HG02623 (cell line): ENCODE measurements around the gene C20orf96.
A peak's percentile ranks its signal among the peaks of the same experiment; 100 is the strongest.
"Not testable (repeated sequence)": the region's sequence is repeated elsewhere in the genome, so short reads cannot be mapped to it uniquely, and the experiment has no call there.

Experiments used
- ATAC-seq: cut with Tn5 transposase; IDR thresholded peaks from one replicate; pipeline ENCODE4 v1.9.1; 2021; ENCODE audit warnings: moderate library complexity; ENCODE audit not compliant: unreplicated experiment

C20orf96 gene

DNA sequence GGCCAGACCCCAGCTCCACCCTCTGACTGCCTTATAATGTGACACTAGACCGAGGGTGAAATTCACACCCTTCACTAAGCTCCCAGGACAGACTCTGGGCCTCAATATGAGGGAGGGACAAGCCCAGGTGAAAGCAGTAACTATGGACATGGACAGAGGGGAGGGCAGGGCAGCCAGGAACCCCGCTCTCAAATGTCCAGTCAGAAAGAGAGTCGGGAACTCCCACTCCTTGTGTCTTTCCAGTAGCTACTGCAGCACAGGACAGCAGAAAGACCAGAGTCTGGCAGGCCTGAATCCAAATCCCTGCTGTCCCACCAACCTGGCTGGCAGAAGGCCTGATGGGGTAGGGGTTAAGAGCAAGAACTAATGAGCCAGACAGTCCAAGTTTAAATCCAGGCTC is 6.4 kb downstream of the C20orf96 start:
- no peak for ATAC-seq

DNA sequence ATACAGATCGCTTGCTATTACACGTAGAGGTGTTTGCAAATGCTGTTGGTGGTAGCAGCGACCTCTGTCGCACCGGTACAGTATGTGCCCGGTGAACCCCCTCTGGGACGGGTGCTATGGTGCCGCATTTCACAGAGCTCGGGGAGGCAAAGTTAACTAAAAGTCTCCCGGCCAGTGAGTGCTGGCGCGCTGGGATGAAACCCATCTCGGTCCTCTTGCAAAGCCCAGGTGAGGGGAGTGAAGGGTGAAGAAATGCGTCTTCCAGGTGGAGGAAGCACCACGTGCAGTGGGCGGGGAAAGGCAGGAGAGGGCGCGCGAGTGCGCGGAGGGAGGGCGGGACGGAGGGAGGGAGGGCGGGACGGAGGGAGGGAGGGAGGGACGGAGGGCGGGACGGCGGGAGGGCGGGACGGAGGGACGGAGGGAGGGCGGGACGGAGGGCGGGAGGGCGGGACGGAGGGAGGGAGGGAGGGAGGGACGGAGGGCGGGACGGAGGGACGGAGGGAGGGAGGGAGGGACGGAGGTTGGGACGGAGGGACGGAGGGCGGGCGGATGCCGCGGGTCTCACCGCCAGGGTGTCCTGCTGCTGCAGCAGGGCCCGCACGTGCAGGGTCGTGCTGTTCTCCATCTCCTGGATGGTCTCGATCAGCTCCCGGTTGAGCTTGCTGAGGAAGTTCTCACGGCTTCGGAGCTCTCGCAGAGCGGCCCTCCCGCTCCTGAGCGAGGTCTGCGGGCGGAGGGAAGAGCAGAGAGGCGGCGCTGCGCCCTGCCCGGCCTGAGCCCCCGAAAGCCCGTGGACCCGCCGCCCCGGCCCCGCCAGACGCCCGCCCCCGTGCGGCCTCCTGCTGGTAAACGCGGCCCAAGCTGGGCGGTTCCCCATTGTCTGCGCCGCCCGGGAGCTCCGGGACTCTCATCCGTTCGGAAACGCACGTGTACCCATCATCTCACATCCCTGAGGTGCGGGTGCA is 11.7 kb downstream of the C20orf96 start:
- no peak for ATAC-seq

DNA sequence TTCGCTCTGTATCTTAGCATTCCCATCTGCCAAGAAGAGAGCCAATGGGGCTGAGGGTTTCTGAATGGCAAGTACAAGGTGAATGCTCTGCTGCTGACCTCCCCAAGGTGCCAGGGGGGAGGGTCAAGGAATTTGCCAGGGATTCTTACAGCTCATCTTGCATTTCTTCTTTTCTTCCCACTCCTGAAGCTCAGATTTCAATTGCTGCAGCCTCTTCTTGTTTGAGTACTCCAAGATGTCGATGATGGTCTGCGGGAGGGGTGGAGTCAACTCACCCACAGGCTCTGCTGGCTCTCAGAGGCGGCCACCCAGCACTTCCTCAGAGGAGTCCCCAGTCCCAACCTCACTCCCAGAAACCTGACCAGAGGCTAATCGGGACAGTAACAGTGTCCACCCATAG is 12.4 kb downstream of the C20orf96 start:
- ATAC-seq, result no peak

DNA sequence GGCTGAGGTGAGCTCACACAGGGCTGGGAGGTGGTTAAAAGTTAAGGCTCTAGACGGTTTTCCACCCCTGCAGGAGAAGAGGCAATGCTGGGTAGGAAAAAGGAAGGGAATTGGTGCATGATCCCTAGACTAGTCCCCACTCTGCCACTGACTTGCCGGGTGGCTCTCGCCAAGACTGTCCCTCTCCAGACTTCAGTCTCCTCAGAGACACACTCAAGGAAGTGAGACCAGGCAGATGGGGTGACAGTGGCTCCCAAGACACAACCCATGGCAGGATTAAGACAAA is 13.1 kb downstream of the C20orf96 start:
- ATAC-seq, result no peak

DNA sequence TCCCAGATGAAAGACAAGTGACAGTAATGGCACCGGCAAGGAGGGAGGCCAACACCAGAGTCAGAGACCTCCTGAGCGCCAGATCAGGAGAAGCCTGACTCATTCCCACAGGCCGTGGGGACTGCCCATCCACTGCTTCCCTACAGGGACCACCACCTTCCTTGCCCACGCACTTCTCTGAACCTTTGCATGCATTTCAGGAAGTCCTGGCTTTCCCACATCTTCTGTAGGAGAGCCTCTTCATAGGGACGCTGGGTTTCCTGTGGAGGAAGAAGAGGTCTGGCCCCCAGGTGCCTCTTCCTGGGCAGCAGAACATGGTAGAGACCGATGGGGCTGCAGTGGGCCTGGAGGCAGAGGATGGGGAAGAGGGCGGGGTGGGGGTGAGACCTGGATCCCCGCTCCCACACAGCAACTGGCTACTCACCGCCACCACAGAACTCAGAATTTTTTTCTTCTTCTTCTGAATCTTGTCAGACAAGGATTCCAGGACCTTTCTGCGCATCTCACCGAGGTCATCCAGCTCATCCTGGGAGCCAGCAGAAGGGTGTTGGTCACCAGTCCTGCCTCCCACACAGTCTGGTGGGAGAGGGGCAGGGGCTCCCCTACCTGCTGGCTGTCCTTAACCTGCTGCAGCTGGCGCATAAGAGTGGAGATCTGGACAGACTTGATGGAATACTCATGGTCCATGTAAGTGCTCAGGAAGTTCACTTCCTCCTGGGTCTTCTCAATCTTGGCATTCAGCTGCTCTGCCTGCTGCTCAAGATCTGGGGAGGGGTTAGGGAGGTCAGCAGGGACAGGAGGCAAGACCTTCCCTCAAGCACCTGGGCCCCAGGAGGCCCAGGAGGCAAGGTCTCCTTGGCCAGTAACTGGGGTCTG is 13.7 kb downstream of the C20orf96 start:
- ATAC-seq, result no peak

DNA sequence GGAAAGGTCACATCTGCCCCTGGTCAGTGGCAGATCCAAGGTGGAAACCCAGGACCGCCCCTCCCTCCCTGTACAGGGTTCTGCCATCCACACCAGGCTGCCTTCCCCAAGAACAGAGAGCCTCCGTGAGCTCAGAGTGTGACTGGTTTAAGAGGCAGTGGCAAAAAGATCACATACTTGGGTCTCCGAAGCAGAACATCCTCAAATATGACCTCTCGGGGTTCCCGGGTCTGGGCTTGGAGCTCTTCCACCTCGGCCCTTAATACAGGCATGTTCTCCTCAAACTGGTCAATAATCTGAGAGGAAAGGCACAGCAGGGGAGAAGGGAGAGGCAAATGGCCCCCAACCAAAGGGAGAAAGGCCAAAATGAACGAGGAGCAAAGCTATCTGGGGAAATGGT is 14.8 kb downstream of the C20orf96 start:
- no peak for ATAC-seq

DNA sequence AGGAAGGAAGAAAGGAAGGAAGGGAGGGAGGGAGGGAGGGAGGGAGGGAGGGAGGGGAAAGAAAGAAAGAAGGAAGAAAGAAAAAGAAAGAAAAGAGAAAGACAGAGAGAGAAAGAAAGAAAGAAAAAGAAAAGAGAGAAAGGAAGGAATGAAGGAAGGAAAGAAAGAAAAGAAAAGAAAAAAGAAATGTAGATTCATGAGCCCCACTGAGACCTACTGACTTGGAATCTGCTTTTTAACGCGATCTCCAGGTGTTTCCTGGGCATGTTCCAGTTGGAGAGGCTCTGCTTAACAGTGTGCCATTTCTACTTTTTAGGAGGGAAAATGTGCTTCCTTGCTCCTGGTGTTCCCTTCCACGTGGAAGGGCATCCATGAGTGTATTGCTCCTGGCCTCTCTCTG is 16.7 kb downstream of the C20orf96 start:
- ATAC-seq, result no peak

DNA sequence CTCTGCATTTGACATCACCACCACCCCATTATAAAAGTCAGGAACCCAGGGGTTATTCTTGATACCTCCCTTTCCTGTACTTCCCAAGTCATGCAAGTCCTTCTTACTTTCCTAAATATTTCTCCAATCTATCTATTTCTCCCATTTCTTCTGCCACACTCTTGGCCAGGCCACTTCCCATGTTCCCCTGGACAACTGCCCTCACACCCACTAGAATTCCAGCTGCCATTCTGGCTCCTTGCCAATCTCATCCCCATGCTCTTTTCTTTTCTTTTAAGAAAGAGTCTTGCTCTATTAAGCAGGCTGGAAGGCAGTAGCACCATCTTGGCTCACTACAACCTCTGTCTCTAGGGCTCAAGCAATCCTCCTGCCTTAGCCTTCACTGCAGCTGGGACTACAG is 17.8 kb downstream of the C20orf96 start:
- ATAC-seq, result no peak

DNA sequence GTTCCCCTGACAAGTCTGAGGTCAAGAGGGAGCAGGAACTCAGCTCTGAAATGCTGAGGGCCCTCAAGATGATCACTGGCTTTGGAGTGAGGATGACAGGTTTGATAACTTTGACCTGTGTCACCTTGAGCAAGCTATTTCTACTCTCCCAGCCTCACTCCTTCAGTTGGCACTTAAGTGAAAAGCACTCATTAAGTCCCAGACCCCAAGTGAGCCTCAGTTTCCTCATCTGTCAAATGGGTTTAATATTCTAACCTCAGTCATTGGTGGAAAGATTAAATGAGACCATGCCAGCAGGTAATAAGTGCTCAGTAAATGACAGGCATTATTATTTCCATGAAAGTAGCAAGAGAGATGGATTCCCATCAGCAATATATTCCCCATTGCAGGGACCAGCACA is 19.0 kb downstream of the C20orf96 start:
- ATAC-seq, result no peak

DNA sequence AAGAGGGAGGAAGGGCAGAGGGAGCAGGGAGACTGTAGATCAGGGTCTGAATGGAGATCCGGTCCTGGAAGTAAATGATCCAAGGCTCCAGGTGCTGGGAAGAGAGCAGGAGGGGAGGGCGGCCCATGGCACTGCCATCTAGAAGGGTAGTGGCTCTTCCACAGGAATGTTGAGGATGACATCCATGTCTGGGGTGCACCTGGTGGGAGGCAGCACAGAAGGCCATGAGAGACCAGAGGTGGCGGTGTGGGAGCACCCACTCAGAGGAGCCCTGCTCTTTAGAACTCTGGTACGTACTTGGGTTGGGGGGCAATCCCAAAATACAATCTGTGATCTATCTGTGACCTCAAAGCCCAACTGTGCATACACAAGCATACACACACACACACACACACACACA is 19.5 kb downstream of the C20orf96 start:
- ATAC-seq, result no peak

DNA sequence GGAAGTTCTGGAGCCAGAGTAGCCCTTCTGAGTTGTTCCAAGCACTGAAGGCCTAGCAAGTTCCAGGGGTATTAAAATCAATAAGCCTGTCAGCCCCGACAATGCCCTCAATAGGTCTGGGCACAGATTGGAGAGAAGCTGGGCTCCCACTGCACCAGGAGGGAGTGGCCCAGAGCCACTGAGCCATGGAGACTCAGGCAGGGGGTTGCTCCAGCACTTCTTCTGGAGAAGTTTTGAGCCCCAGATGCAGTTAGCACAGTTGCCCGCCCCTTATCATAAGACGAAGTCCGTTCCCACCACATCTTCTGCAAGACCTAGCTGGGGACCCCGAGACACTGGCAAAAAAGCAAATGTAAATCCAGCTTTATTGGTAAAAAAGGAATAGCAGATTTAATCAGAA is 20.0 kb downstream of the C20orf96 start:
- ATAC-seq, result no peak

DNA sequence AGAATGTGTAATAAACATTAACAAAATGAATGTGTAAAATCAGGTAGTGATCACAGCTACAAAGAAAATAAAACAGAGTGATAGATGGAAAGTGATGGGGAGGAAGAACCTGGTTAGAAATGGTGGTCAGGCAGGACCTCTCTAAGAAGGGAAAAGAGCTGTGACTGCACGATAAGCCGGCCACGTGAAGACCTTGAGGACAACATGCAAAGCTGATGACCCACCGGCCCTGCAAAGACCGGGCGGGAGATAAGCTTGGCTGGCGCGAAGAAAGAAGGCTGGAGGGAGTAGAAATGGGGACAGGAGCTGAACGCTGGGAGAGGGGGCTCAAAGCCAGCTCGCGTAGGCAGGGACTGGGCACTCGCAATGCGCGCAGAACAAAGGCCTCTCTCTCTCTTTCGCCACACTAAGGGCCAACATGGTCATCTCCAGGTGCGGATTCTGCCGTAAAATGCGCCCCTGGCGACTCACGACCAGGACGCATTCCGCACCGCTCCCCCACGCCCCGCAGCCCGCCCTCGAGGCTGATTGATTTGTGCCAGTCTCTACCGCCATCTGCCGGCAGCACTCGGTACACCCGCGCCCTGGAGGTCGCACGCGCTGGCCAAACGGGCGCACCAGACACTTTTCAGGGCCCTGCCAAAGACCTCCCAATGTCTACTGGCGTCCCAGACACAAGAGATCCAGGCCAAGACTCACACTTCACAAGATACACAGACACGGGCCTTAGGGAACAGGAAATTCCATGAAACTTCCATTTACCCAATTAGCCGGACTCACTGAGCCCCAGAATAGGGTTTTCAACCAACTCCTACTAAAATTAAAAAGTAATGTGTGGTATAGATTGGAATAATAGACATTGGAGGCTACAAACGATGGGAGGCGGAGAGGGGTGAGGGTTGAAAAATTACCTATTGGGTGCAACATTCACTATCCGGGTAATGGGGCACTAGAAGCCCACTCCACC is 23.7 kb downstream of the C20orf96 start:
- peak; percentile 85 for ATAC-seq

DNA sequence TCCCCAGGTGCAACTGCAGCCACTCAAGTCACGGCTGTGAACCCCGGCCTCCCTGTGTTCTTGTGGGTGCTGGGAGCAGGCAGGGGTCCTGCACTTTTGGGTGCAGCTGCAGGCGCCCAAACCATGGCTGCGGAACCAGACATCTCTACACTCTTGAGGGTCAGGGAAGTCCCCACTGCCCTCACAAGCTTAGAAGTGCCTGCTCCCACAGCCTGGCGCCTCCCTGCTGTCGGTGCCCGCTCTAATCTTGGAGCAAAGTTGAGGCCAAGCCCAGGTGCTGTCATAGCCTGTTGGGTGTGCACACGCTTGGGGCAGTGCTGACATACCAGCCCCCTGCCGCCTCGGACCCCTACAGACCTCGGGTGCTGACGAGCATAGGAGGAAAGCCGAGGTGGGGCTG is 26.8 kb downstream of the C20orf96 start:
- ATAC-seq, result no peak

DNA sequence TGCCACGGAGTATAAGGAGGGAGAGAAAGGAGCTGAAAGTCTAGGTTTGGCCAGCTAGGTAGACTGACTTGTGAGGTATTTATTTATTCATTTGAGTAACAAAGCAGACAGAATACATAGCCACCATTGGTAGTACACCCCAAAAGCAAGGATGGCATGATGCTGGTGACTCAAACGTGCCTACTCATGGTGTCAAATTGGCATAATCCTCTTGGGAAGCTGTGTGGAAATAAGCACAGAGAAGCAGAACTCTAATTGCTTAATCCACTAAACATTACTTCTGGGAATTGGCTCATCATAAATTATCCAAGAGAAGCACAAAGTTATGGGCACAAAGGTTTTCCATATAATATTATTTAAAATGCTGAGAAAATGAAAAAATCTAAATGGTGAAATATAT is 30.6 kb downstream of the C20orf96 start:
- no peak for ATAC-seq

DNA sequence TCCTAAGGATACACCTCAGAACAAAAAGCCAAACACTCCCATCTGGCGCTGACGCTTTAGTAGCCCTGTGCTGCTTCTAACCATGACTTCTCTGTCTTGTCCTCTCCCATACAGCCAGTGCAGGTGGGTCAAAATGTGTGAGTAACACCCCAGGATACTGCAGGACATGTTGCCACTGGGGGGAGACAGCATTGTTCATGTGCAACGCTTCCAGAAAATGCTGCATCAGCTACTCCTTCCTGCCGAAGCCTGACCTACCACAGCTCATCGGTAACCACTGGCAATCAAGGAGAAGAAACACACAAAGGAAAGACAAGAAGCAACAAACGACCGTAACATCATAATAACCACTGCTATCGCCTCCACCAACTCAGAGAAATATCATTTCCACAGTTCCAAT is 31.6 kb downstream of the C20orf96 start:
- ATAC-seq, result no peak

DNA sequence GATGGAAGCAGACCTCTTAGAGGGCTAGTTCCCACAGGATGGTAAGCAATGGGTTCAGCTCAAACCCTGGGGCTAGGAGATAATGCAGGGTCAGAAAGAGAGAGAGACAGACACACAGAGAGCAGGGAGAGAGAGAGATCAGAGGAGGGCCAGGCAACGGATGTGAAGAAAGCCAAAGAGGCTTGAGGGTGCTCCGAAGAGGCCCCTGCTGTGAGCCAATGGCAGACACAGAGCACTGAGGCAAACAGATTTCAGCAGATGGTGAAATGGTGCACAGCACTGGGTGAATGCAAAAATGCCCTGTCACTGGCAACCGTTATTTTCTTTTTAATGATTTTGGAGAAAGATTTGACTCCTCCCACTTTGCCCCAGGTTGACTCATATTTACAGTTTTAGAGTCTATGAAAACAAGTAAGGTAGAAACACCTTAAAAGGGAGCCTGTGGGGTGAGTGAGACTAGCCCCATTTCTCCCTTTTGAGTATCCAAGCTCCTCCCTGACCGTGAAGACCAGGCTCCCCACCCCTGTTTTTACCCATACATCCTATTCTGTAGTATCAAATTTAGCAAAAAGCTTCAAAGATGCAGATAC is 32.2 kb downstream of the C20orf96 start:
- no peak for ATAC-seq

DNA sequence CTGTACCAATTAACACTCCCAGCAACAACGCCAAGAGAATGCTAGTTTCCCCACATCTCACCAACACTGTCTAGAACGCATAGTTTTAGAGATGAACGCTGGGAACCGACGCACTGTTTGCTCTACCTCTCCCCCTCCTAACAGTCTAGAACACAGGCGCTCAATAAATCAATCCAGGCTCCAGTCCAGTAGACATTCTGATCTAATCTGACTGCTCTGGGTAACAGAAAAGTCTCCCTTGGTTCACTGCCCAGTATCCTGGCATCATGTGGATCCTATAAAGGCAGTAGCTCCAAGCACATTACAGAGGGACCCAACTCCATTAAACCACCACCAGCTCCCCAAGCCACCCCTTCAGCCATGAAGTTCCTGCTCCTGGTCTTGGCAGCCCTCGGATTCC is 33.1 kb downstream of the C20orf96 start, which contains the start of gene DEFB132:
Gene DEFB132 (plus strand): TSS at position 306 of the 400 bp plus-strand sequence. CDS start 55 bp downstream, at position 361.
- no peak for ATAC-seq

DNA sequence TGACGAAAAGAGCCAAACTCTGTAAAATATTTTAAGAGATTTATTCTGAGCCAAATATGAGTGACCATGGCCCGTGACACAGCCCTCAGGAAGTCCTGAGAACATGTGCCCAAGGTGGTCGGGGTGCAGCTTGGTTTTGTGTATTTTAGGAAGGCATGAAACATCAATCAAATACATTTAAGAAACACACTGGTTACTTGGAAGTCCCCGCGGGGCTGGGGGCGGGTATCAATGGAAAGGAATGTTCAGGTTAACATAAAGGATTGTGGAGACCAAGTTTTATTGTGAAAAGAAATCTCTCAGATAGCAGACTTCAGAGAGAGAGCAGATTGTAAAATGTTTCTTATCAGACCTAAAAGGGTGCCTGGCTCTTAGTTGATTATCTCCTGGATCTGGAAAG is 37.1 kb downstream of the C20orf96 start:
- ATAC-seq, result not testable (repeated sequence)

DNA sequence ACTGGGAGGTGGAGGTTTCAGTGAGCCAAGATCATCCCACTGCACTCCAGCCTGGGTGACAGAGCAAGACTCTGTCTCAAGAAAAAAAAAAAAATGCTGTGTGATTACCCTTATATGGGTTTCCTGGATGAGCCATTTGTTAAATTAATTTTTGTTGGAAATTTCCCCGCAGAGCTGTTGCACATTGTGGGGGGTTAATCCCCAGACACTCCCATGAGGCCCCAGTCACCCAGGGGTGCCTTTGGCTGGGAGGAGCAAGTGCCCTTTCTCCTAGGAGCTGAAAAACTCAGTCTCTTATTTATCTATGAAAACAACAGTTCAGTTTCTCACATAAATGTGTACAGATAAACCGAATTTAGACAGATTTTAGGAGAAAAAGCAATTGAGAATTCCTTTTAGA is 37.7 kb downstream of the C20orf96 start:
- no peak for ATAC-seq

DNA sequence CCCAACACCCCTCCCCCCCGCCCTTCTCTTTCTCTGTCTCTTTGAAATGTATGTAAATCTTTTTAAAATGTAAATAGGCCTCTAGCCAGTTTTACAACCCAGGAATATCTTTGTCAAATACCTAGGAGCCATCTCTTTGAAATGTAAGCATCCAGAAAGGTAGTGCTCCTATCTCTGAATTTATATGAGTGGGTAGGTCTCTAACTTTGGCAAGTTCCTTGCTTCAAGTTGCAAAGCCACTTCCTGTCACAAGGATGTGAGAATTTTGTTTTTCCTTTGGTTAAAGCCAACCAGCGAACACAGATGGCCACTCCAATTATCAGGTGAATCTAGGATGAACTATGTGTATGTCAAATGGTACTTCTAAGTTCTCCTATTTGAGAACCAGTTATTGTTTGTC is 39.2 kb downstream of the C20orf96 start:
- ATAC-seq, result no peak
